ENCODE data around the gene SIN3A.
"Not testable (repeated sequence)": the region's sequence is repeated elsewhere in the genome, so short reads cannot be mapped to it uniquely, and the experiment has no call there.

Gene SIN3A

GRCh38 chr15:75451674-75452363, at the start of gene SIN3A:
SIN3A (minus strand) TSS chr15:75451690; CDS start chr15:75430375, 21,315 bp downstream.
- H3K27ac ChIP-seq (ENCODE audit: low read depth, low read length), result peak within 1 kb of the TSS; percentile 99

DNA sequence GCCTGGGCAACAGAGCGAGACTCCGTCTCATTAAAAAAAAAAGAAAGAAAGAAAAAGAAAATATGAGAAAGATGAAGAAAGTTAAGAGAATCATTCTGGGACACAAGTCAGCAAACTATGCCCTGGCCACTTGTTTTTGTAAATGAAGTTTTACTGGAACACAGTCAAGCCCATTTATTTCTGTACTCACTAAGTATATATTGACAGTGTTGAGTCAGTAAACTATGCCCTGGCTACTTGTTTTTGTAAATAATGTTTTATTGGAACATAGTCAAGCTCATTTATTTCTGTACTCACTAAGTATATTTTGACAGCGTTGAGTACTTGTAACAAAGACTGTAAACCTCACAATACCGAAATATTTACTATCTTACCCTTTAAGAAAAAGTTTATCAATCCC, 42.2 kb upstream of the SIN3A start:
- no peak overlapping the region for H3K4me3 ChIP-seq (ENCODE audit: low read depth in 1 of 2, low read length in 2 of 2)
- no peaks in the 10 kb centered on the region for H3K27me3 ChIP-seq (ENCODE audit: control insufficient read depth in 1 of 2, insufficient read depth in 2 of 2, low read length in 2 of 2)
- H3K4me1 ChIP-seq (ENCODE audit: insufficient read depth, low read length), result no peaks in the 10 kb centered on the region
- no peaks in the 10 kb centered on the region for H3K9me3 ChIP-seq (ENCODE audit: low read length)
- no peak overlapping the region for H3K27ac ChIP-seq (ENCODE audit: low read depth, low read length)
- H3K36me3 ChIP-seq (ENCODE audit: insufficient read depth, low read length), result peaks cover 21% of the 10 kb centered on the region
- no peak overlapping the region for H3K9ac ChIP-seq (ENCODE audit: low read length)

More at GRCh38 chr15:75451674-75452363, at the start of gene SIN3A:
- Histone ChIP-seq H3K36me3 (ENCODE audit: insufficient read depth, low read length) (no peaks in the 10 kb centered on the region), H3K9ac (ENCODE audit: low read length) (peak within 1 kb of the TSS; percentile 89), H3K9me3 (ENCODE audit: low read length) (no peaks in the 10 kb centered on the region), H3K4me1 (ENCODE audit: insufficient read depth, low read length) (peaks cover 17% of the 10 kb centered on the region), H3K4me3 (ENCODE audit: low read depth in 1 of 2, low read length in 2 of 2) (peak within 1 kb of the TSS; percentile 66 to 98), H3K27me3 (ENCODE audit: control insufficient read depth in 1 of 2, insufficient read depth in 2 of 2, low read length in 2 of 2) (no peaks in the 10 kb centered on the region)

DNA sequence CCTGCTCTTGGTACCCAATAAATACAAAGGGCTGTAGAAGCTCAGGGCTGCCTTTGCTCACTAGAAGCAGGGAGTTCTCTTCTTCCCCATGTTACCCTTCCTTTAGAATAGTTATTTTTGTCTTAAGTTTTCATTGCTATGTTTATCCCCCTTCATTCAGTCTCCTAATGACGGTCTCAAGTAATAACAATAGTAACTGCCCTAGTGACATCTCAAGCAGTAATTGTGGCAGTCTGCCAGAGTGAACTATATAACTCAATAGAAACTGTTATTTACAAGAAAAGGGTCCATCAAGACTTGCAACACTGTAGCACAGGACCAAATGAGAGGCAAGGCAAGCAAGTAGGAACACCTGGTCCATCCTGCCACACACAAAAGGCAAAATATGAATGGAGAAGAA, 32.5 kb upstream of the SIN3A start:
- Histone ChIP-seq H3K9me3 (ENCODE audit: low read length) (no peaks in the 10 kb centered on the region), H3K36me3 (ENCODE audit: insufficient read depth, low read length) (peaks cover 9% of the 10 kb centered on the region), H3K9ac (ENCODE audit: low read length) (no peak overlapping the region), H3K4me3 (ENCODE audit: low read depth in 1 of 2, low read length in 2 of 2) (no peak overlapping the region), H3K27me3 (ENCODE audit: control insufficient read depth in 1 of 2, insufficient read depth in 2 of 2, low read length in 2 of 2) (no peaks in the 10 kb centered on the region), H3K27ac (ENCODE audit: low read depth, low read length) (no peak overlapping the region), H3K4me1 (ENCODE audit: insufficient read depth, low read length) (no peaks in the 10 kb centered on the region)

DNA sequence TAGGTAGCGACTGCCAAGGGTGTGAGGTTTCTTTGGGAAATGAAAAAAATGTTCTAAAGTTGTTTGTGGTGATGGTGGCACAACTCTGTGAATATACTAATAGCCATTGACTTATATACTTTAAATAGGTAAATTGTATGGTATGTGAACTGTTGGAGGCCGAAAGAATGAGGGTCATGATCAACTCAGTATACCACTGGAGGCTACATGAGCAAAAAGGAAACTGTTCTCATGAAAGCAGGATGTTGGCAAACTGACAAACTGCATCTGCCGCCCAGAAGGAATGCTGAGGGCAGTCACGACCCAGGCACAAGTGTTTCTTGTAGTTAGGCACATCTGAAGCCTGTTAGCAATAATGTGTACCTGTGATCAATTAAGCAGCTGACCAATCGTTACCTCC, 32.1 kb upstream of the SIN3A start:
- not testable (repeated sequence) for H3K4me3 ChIP-seq (ENCODE audit: low read depth in 1 of 2, low read length in 2 of 2)

GRCh38 chr15:75483106-75483505, 31.6 kb upstream of the SIN3A start:
- no peak overlapping the region for H3K9ac ChIP-seq (ENCODE audit: low read length)
- no peaks in the 10 kb centered on the region for H3K4me1 ChIP-seq (ENCODE audit: insufficient read depth, low read length)
- H3K27me3 ChIP-seq (ENCODE audit: control insufficient read depth in 1 of 2, insufficient read depth in 2 of 2, low read length in 2 of 2), result no peaks in the 10 kb centered on the region
- no peak overlapping the region for H3K4me3 ChIP-seq (ENCODE audit: low read depth in 1 of 2, low read length in 2 of 2)
- H3K9me3 ChIP-seq (ENCODE audit: low read length), result no peaks in the 10 kb centered on the region
- H3K27ac ChIP-seq (ENCODE audit: low read depth, low read length), result no peak overlapping the region
- H3K36me3 ChIP-seq (ENCODE audit: insufficient read depth, low read length), result peaks cover 13% of the 10 kb centered on the region

More for the DNA sequence above, 32.1 kb upstream of the SIN3A start:
- H3K9ac ChIP-seq (ENCODE audit: low read length); H3K27ac ChIP-seq (ENCODE audit: low read depth, low read length); H3K9me3 ChIP-seq (ENCODE audit: low read length); H3K4me1 ChIP-seq (ENCODE audit: insufficient read depth, low read length); H3K27me3 ChIP-seq (ENCODE audit: control insufficient read depth in 1 of 2, insufficient read depth in 2 of 2, low read length in 2 of 2): not testable (repeated sequence)
- peaks cover 11% of the 10 kb centered on the region for H3K36me3 ChIP-seq (ENCODE audit: insufficient read depth, low read length)

DNA sequence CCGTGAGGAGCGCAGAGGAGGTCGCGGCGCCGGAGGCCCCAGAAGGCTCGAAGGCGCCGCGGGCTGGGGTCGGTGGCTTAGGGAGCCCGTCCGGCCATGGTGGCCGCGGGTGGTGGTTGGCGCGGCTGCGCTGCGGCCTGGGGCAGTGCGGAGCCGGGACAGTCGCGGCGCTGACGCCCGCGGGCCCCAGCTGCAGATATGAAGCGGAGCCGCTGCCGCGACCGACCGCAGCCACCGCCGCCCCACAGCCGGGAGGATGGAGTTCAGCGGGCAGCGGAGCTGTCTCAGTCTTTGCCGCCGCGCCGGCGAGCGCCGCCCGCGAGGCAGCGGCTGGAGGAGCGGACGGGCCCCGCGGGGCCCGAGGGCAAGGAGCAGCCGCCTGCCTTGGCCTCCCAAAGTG, 29.0 kb upstream of the SIN3A start:
- not testable (repeated sequence) for H3K27ac ChIP-seq (ENCODE audit: low read depth, low read length); H3K9me3 ChIP-seq (ENCODE audit: low read length); H3K9ac ChIP-seq (ENCODE audit: low read length); H3K4me1 ChIP-seq (ENCODE audit: insufficient read depth, low read length); H3K4me3 ChIP-seq (ENCODE audit: low read depth in 1 of 2, low read length in 2 of 2); H3K27me3 ChIP-seq (ENCODE audit: control insufficient read depth in 1 of 2, insufficient read depth in 2 of 2, low read length in 2 of 2)
- H3K36me3 ChIP-seq (ENCODE audit: insufficient read depth, low read length), result peaks cover 13% of the 10 kb centered on the region

DNA sequence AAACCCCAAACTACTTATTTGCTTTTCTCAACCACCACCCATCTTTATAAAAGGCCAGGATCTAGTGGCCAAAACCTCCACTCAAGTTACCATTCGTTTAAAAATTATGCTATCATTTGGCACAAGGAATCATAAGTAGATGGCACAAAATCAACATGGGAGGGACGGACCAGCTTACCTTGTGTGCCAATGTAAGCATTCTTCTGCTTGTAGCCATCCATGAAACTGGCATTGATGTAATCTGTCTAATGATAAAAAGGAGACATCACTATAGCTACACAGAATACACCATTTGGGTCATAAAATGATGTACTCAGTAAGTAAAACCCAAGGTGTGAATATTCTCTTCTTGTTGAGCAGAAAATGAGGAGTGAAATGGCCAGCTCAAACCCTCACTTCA, 28.2 kb upstream of the SIN3A start:
- Histone ChIP-seq H3K9me3 (ENCODE audit: low read length) (no peaks in the 10 kb centered on the region), H3K27me3 (ENCODE audit: control insufficient read depth in 1 of 2, insufficient read depth in 2 of 2, low read length in 2 of 2) (no peaks in the 10 kb centered on the region), H3K27ac (ENCODE audit: low read depth, low read length) (no peak overlapping the region), H3K36me3 (ENCODE audit: insufficient read depth, low read length) (peaks cover 13% of the 10 kb centered on the region), H3K4me1 (ENCODE audit: insufficient read depth, low read length) (no peaks in the 10 kb centered on the region), H3K4me3 (ENCODE audit: low read depth in 1 of 2, low read length in 2 of 2) (no peak overlapping the region), H3K9ac (ENCODE audit: low read length) (no peak overlapping the region)

- H3K9ac ChIP-seq (ENCODE audit: low read length); H3K9me3 ChIP-seq (ENCODE audit: low read length); H3K27ac ChIP-seq (ENCODE audit: low read depth, low read length); H3K4me3 ChIP-seq (ENCODE audit: low read depth in 1 of 2, low read length in 2 of 2); H3K4me1 ChIP-seq (ENCODE audit: insufficient read depth, low read length); H3K27me3 ChIP-seq (ENCODE audit: control insufficient read depth in 1 of 2, insufficient read depth in 2 of 2, low read length in 2 of 2): not testable (repeated sequence)
- peaks cover 23% of the 10 kb centered on the region for H3K36me3 ChIP-seq (ENCODE audit: insufficient read depth, low read length)
Measured at GRCh38 chr15:75477094-75477493, 25.6 kb upstream of the SIN3A start.

DNA sequence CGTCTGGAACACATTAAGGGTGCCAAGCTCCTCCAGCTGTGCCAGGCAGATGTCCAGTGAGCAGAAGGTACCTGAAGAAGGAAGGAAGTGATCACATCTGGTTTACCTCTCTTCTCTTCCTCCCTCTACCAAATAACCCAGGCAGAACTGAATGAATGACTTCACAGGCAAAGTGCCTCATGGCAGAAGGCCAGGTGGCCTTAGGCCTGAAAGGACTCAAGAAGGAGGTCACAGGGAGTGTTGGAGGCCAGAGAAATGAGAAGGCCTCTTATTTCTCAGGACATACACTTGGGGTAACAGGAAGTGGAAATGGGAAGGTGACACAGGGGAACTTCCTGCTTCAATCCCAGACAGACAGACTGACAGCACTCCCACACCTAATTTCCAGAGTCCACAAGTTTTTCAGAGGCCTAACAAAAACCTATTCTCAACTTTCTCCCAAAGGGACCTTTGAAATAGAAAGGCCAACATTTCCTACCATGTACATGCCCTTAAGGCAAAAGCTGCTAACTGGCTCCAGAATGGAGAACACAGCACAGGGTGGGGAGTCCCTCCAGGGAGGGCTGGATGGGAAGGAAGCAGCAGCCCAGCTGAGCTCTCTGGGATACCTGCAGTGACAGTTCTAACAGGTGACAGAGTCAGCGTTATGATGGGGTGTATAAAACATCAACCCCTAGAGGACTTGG, 17.6 kb upstream of the SIN3A start:
- Histone ChIP-seq H3K4me1 (ENCODE audit: insufficient read depth, low read length) (no peaks in the 10 kb centered on the region), H3K9ac (ENCODE audit: low read length) (no peak overlapping the region), H3K4me3 (ENCODE audit: low read depth in 1 of 2, low read length in 2 of 2) (no peak overlapping the region), H3K9me3 (ENCODE audit: low read length) (no peaks in the 10 kb centered on the region), H3K27me3 (ENCODE audit: control insufficient read depth in 1 of 2, insufficient read depth in 2 of 2, low read length in 2 of 2) (no peaks in the 10 kb centered on the region), H3K27ac (ENCODE audit: low read depth, low read length) (no peak overlapping the region), H3K36me3 (ENCODE audit: insufficient read depth, low read length) (peaks cover 49% of the 10 kb centered on the region)

DNA sequence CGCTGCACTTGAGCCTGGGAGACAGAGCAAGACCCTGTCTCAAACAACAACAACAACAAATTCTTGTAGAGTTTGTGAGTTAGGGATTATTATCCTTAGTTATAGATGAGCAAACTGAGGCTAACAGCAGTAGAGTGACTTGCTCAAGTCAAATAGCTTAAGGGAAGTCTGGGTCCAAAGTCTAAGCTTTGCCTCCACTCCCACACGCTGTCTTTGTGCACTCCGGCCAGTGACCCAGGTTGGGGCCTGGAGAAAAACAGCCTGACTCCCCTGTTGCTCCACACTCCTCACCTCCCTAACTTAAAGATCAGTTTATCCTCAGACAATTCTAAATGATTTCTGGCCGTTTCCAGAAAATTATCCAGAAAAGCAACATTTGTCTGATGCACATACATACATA, 9.2 kb upstream of the SIN3A start:
- Histone ChIP-seq H3K27ac (ENCODE audit: low read depth, low read length) (no peak overlapping the region), H3K4me1 (ENCODE audit: insufficient read depth, low read length) (peaks cover 12% of the 10 kb centered on the region), H3K9me3 (ENCODE audit: low read length) (no peaks in the 10 kb centered on the region), H3K36me3 (ENCODE audit: insufficient read depth, low read length) (peaks cover 4% of the 10 kb centered on the region), H3K27me3 (ENCODE audit: control insufficient read depth in 1 of 2, insufficient read depth in 2 of 2, low read length in 2 of 2) (no peaks in the 10 kb centered on the region), H3K4me3 (ENCODE audit: low read depth in 1 of 2, low read length in 2 of 2) (no peak overlapping the region), H3K9ac (ENCODE audit: low read length) (no peak overlapping the region)

GRCh38 chr15:75459581-75459980, 8.1 kb upstream of the SIN3A start:
- no peak overlapping the region for H3K4me3 ChIP-seq (ENCODE audit: low read depth in 1 of 2, low read length in 2 of 2)
- H3K4me1 ChIP-seq (ENCODE audit: insufficient read depth, low read length), result peaks cover 12% of the 10 kb centered on the region
- H3K9ac ChIP-seq (ENCODE audit: low read length), result no peak overlapping the region
- no peaks in the 10 kb centered on the region for H3K9me3 ChIP-seq (ENCODE audit: low read length)
- no peak overlapping the region for H3K27ac ChIP-seq (ENCODE audit: low read depth, low read length)
- no peaks in the 10 kb centered on the region for H3K36me3 ChIP-seq (ENCODE audit: insufficient read depth, low read length)
- no peaks in the 10 kb centered on the region for H3K27me3 ChIP-seq (ENCODE audit: control insufficient read depth in 1 of 2, insufficient read depth in 2 of 2, low read length in 2 of 2)

DNA sequence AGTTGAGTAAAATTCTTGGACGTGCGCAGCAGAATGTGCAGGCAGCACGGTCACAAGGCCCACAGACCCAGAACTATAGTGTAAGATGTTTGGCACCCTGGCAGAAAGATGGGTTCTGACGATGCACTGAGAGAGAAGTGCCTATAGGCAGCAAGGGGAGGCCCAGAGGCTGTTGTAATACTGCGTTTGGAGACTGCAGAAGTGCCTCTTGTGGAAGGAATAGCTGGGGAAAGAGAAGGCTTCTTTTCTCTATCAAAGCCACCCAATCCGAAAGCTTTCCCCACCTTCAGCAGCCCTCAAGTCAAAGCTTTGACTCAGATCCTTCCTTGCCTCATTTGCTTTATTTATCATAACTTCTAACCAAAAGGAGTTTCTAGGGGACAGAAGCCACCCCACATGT, 5.2 kb upstream of the SIN3A start:
- H3K4me3 ChIP-seq (ENCODE audit: low read depth in 1 of 2, low read length in 2 of 2), result no peak overlapping the region

More for the DNA sequence above, 5.2 kb upstream of the SIN3A start:
- no peaks in the 10 kb centered on the region for H3K36me3 ChIP-seq (ENCODE audit: insufficient read depth, low read length)
- H3K27ac ChIP-seq (ENCODE audit: low read depth, low read length), result no peak overlapping the region
- no peaks in the 10 kb centered on the region for H3K9me3 ChIP-seq (ENCODE audit: low read length)
- no peak overlapping the region for H3K9ac ChIP-seq (ENCODE audit: low read length)
- peaks cover 7% of the 10 kb centered on the region for H3K4me1 ChIP-seq (ENCODE audit: insufficient read depth, low read length)
- no peaks in the 10 kb centered on the region for H3K27me3 ChIP-seq (ENCODE audit: control insufficient read depth in 1 of 2, insufficient read depth in 2 of 2, low read length in 2 of 2)

Data from muscle layer of colon (tissue), 2 donors.